Suprapubic skin (tissue), 4 donors: ENCODE measurements around the gene UBL5. TPM values are rescaled to one million over a fixed set of nuclear protein-coding genes. Genes with fewer than 3 reads are reported as not detected.

ENCODE experiments used
- DNase-seq, 2 donors: peaks; one replicate each; pipeline ENCODE4 v3.0.0-alpha.2; 2019; ENCODE audit warnings: low spot score in 2 of 2
- H3K27ac ChIP-seq: fragments of 200-600 bp; sonication (generic); one replicate; pipeline ENCODE4 v1.5.1; 2019
- H3K27me3 ChIP-seq: fragments of 200-600 bp; sonication (generic); one replicate; pipeline ENCODE4 v1.5.1; 2019
- H3K36me3 ChIP-seq: fragments of 200-600 bp; sonication (generic); one replicate; pipeline ENCODE4 v1.5.1; 2019
- H3K4me1 ChIP-seq: fragments of 200-600 bp; sonication (generic); one replicate; pipeline ENCODE4 v1.5.1; 2019
- H3K4me3 ChIP-seq: fragments of 200-600 bp; sonication (generic); one replicate; pipeline ENCODE4 v1.5.1; 2019; ENCODE audit warnings: mild to moderate bottlenecking
- H3K9me3 ChIP-seq: fragments of 200-600 bp; sonication (generic); one replicate; pipeline ENCODE4 v1.5.1; 2019
- CTCF ChIP-seq, 2 donors: fragments of 200-600 bp in 1 of 2; fragments of 450-650 bp in 1 of 2; sonication (generic) in 1 of 2; IDR thresholded peaks; one replicate each; pipeline ENCODE4 v1.5.1; 2016 to 2019; ENCODE audit warnings: antibody characterized with exemption in 2 of 2, mild to moderate bottlenecking in 1 of 2, moderate library complexity in 1 of 2
- EP300 ChIP-seq: sonication (generic); formaldehyde crosslinking; IDR thresholded peaks from one replicate; pipeline ENCODE4 v1.6.1; 2017; ENCODE audit warnings: antibody characterized with exemption
- POLR2A ChIP-seq, 2 donors: fragments of 450-650 bp; IDR thresholded peaks; one replicate each; pipeline ENCODE4 v1.6.1; 2017; ENCODE audit warnings: antibody characterized with exemption in 2 of 2, mild to moderate bottlenecking in 2 of 2, moderate library complexity in 2 of 2
- POLR2AphosphoS5 ChIP-seq, 3 donors: sonication (generic); formaldehyde crosslinking; IDR thresholded peaks; one replicate each; pipeline ENCODE4 v1.6.1; 2017; ENCODE audit warnings: antibody characterized with exemption in 3 of 3
- WGBS: methylation state at CpG from one replicate; pipeline ENCODE4 v1.1.5; 2018; 5-methylcytosine and 5-hydroxymethylcytosine counted together
- total RNA-seq, 4 donors: library from RNA; depleted of rRNA; stranded (reverse); fragments of >200 nt; gene quantifications; one replicate each; pipeline ENCODE4 v1.1.0, GENCODE V29; 2016

The UBL5 gene
- total RNA-seq, 4 donors from 2014 or later = 170 to 337 (median 261) TPM

- Histone ChIP-seq H3K36me3 (peaks cover 24% of the 10 kb centered on the region), H3K27ac (peak within 1 kb of the TSS; percentile 46), H3K4me1 (peaks cover 18% of the 10 kb centered on the region), H3K4me3 (peak within 1 kb of the TSS; percentile 87), H3K9me3 (no peaks in the 10 kb centered on the region), H3K27me3 (no peaks in the 10 kb centered on the region)
- peak; percentile 99 for DNase-seq
- WGBS = 2% methylated on average over 9 of the region's 73 CpGs
- TF ChIP-seq POLR2AphosphoS5 (IDR thresholded peaks at IDR 0.05) (peak in 2 of 3 donors; percentile 41 to 47), CTCF (IDR thresholded peaks at IDR 0.05) (peak; percentile 24 to 96), EP300 (no peak), POLR2A (IDR thresholded peaks at IDR 0.05) (peak in 1 of 2 donors; percentile 13)
These were observed 7.2 kb downstream of the UBL5 start, which contains the start of gene PIN1 for GRCh38 chr19:9834726-9835506. PIN1 (plus strand) TSS chr19:9835318; CDS start chr19:9835345, 27 bp downstream.

DNA sequence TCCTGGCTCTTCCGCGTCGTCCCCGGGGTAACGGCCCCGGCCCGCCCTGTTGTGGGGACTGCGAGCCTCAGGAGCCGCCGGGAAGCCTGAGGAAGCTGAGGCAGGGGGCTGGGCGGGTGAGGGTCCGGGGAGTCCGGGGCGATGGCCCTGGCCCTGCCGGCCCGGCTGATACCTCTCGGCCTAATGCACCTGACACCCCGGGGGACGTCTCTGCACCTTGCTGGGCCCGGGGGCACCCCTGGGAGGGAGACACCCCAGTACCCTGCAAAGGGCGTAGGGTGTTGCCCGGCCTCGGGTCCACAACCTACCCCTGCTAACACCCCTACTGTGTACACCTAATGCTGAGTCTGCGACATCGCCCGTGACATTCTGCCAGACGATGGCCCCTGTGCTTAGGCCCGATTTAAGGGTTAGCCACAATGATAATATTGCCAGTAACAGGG lies 7.8 kb downstream of the UBL5 start:
- no peaks in the 10 kb centered on the region for H3K9me3 ChIP-seq
- 0% methylated on average over 5 of the region's 28 CpGs for WGBS
- no peaks in the 10 kb centered on the region for H3K27me3 ChIP-seq
- TF ChIP-seq POLR2AphosphoS5 (IDR thresholded peaks at IDR 0.05) = no peak
- TF ChIP-seq EP300 = no peak
- no peak for TF ChIP-seq POLR2A (IDR thresholded peaks at IDR 0.05)
- no peak for TF ChIP-seq CTCF (IDR thresholded peaks at IDR 0.05)
- H3K4me3 ChIP-seq = peak overlapping the region; percentile 87
- H3K27ac ChIP-seq = peak overlapping the region; percentile 46
- DNase-seq = no peak
- peaks cover 18% of the 10 kb centered on the region for H3K4me1 ChIP-seq
- peaks cover 24% of the 10 kb centered on the region for H3K36me3 ChIP-seq

- H3K4me1 ChIP-seq = peaks cover 18% of the 10 kb centered on the region
- H3K9me3 ChIP-seq = no peaks in the 10 kb centered on the region
- H3K27me3 ChIP-seq = no peaks in the 10 kb centered on the region
- DNase-seq = no peak
- H3K36me3 ChIP-seq = peaks cover 26% of the 10 kb centered on the region
- WGBS = 7% methylated on average over 5 of the region's 5 CpGs
- peak overlapping the region; percentile 87 for H3K4me3 ChIP-seq
- no peak overlapping the region for H3K27ac ChIP-seq
- TF ChIP-seq CTCF (IDR thresholded peaks at IDR 0.05) (no peak), EP300 (no peak)
These were observed 8.3 kb downstream of the UBL5 start for GRCh38 chr19:9836021-9836420.

DNA sequence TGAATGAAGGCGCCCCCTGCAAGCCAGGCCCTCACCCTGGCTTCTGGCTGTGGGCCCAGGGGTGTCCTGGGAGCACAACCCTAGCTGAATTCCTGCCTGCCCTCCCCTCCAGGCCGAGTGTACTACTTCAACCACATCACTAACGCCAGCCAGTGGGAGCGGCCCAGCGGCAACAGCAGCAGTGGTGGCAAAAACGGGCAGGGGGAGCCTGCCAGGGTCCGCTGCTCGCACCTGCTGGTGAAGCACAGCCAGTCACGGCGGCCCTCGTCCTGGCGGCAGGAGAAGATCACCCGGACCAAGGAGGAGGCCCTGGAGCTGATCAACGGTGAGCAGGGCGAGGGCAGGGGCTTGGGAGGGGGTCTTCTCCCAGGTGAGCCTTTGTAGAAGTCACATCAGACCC lies 10.6 kb downstream of the UBL5 start:
- no peak overlapping the region for H3K4me3 ChIP-seq
- no peak for DNase-seq
- H3K27ac ChIP-seq = no peak overlapping the region
- peaks cover 18% of the 10 kb centered on the region for H3K4me1 ChIP-seq
- H3K36me3 ChIP-seq = peaks cover 49% of the 10 kb centered on the region
- no peaks in the 10 kb centered on the region for H3K9me3 ChIP-seq
- 90% methylated on average over 15 of the region's 15 CpGs for WGBS
- TF ChIP-seq POLR2AphosphoS5 (IDR thresholded peaks at IDR 0.05) = no peak
- TF ChIP-seq EP300 = no peak
- no peak for TF ChIP-seq POLR2A (IDR thresholded peaks at IDR 0.05)
- TF ChIP-seq CTCF (IDR thresholded peaks at IDR 0.05) = no peak
- H3K27me3 ChIP-seq = no peaks in the 10 kb centered on the region

DNA sequence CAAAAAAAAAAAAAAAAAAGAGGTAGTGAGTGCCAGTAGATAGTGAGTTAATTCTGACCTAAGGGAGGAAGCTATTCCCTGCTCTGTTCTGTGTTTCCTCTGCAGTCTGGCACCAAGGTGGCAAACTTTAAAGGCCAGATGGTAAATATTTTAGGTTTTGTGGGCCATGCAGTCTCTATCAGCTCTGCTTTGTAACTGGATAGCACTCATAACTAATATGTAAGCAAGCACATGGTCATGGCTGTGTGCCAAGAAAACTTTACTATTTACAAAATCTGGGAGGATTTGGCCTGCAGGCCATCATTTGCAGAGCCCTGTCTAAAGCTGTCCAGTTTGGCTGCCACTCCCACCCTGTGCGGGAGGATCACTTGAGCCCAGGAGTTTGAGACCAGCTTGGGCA lies 11.7 kb downstream of the UBL5 start:
- TF ChIP-seq POLR2A (IDR thresholded peaks at IDR 0.05) (no peak), POLR2AphosphoS5 (IDR thresholded peaks at IDR 0.05) (no peak), CTCF (IDR thresholded peaks at IDR 0.05) (no peak), EP300 (no peak)
- 94% methylated on average over 1 of the region's 1 CpG for WGBS
- Histone ChIP-seq H3K4me3 (no peak overlapping the region), H3K27me3 (no peaks in the 10 kb centered on the region), H3K4me1 (peaks cover 18% of the 10 kb centered on the region), H3K27ac (no peak overlapping the region), H3K36me3 (peaks cover 60% of the 10 kb centered on the region), H3K9me3 (no peaks in the 10 kb centered on the region)
- DNase-seq = no peak
